Adrenal gland (tissue), 12 donors: ENCODE results near the gene TSKU. TPM values are rescaled to one million over a fixed set of nuclear protein-coding genes. Genes with fewer than 3 reads are reported as not detected.

Experiments used
- DNase-seq, 7 donors: peaks; one replicate each; pipeline ENCODE4 v3.0.0-alpha.2; 2019 to 2020
- H3K27ac ChIP-seq, 5 donors: fragments of 200-600 bp; sonication (generic) in 4 of 5; 1 replicate in 3 of 5; 2 replicates in 2 of 5; pipeline versions ENCODE4 v1.5.1 to v1.8.0; 2016 to 2020; ENCODE audit warnings: mild to moderate bottlenecking in 1 of 5
- H3K27me3 ChIP-seq: fragments of 200-600 bp; 2 replicates; pipeline ENCODE4 v1.8.0; 2021
- H3K36me3 ChIP-seq, 2 donors: fragments of 200-600 bp; replicated peaks in 1 of 2; 1 replicate in 1 of 2; 2 replicates in 1 of 2; pipeline versions ENCODE4 v1.5.1 to v1.8.0; 2018 to 2022
- H3K4me1 ChIP-seq, 2 donors: fragments of 200-600 bp; replicated peaks in 1 of 2; 1 replicate in 1 of 2; 2 replicates in 1 of 2; pipeline versions ENCODE4 v1.5.1 to v1.8.0; 2018 to 2021
- H3K4me3 ChIP-seq, 4 donors: fragments of 200-600 bp; sonication (generic) in 3 of 4; one replicate each; pipeline ENCODE4 v1.5.1; 2016 to 2018
- H3K9me3 ChIP-seq, 3 donors: fragments of 200-600 bp; sonication (generic) in 1 of 3; replicated peaks in 1 of 3; 1 replicate in 2 of 3; 2 replicates in 1 of 3; pipeline versions ENCODE4 v1.5.1 to v1.8.0; 2016 to 2021
- CTCF ChIP-seq, 6 experiments: fragments of 450-650 bp in 4 of 6; fragments of 200-600 bp in 2 of 6; sonication (generic) in 1 of 6; IDR thresholded peaks; 1 replicate in 5 of 6; 2 replicates in 1 of 6; pipeline versions ENCODE4 v1.5.1 to v1.8.0; 2016 to 2021; ENCODE audit warnings: antibody characterized with exemption in 6 of 6, mild to moderate bottlenecking in 2 of 6, moderate library complexity in 1 of 6
- POLR2A ChIP-seq, 2 donors: fragments of 450-650 bp; IDR thresholded peaks; one replicate each; pipeline ENCODE4 v1.6.1; 2017; ENCODE audit warnings: antibody characterized with exemption in 2 of 2, mild to moderate bottlenecking in 2 of 2, moderate library complexity in 1 of 2
- WGBS, 4 donors: extraction: QIAGEN DNeasy Blood & Tissue Kit in 2 of 4; methylation state at CpG; one replicate each; pipeline versions ENCODE4 v1.1.5 to v1.1.7; 2013 to 2017; 5-methylcytosine and 5-hydroxymethylcytosine counted together
- intact Hi-C, 2 donors: fragments of 100-400 bp; cut with DNase I; formaldehyde crosslinking; loops; one replicate each; pipeline versions ENCODE4 v1.14.1 to v1.15.0; 2022 to 2023
- polyA plus RNA-seq, 3 donors: library from polyadenylated mRNA; stranded (reverse); fragments of 200-250 nt in 2 of 3; fragments of 350-450 nt in 1 of 3; fragmentation: Illumina TruSeq in 1 of 3; extraction: RNeasy Lipid Tissue Mini Kit (QIAGEN cat#74804) in 1 of 3; gene quantifications; one replicate each; pipeline ENCODE4 v1.2.3, GENCODE V29; 2013 to 2014
- total RNA-seq, 9 donors: library from RNA; depleted of rRNA in 4 of 9; stranded (reverse); fragments of >200 nt in 4 of 9; fragments of 120-200 nt in 1 of 9; fragmentation: NEBNext Ultra II Directional in 1 of 9; extraction: Animal tissue kit (Norgen Biotek cat#: 25700) in 1 of 9; gene quantifications; one replicate each; pipeline versions ENCODE4 v1.1.0 to v1.2.4, GENCODE V29; 2013 to 2023
- donor health status: healthy with polysubstance abuse.
- donor health status: Bipolar disorder and iron deficiency.
- donor health status: DM: yes; HTN: yes; CAD: no.
- donor health status: DM: no; HTN: no; CAD: no.
- donor health status: DM: no; HTN: no; CAD: no.
- donor health status: DM: yes; HTN: yes; CAD: no.

The TSKU gene
- total and polyA plus RNA-seq, 12 donors: 6.7 to 129 (median 12.7) TPM

DNA sequence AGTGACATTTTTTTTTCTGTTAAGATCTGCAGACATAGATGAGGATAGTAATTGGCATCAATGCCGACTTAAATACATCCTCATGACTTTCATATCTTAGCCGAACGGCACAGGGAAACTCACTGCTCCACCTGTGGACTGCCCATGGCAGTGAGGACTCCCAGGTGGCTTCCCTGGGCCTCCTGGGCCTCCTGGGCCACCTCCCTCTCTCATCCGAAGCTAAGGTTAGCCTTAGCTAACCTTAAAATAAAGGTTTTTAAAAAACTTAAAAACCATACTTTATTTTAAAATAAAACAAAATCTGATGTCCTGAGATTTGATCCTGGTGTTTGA, 38.1 kb upstream of the TSKU start:
- no peaks in the 10 kb centered on the region for H3K27me3 ChIP-seq
- H3K27ac ChIP-seq: no peak overlapping the region
- no peaks in the 10 kb centered on the region for H3K36me3 ChIP-seq
- intact Hi-C loops: no loop called here
- TF ChIP-seq POLR2A (IDR thresholded peaks at IDR 0.05) (no peak), CTCF (IDR thresholded peaks at IDR 0.05) (no peak)
- H3K4me1 ChIP-seq: no peaks in the 10 kb centered on the region
- no peak for DNase-seq
- H3K9me3 ChIP-seq: no peaks in the 10 kb centered on the region
- no peak overlapping the region for H3K4me3 ChIP-seq
- WGBS, 4 donors: 76 to 83% (median 78%) methylated on average over 4 of the region's 4 CpGs

DNA sequence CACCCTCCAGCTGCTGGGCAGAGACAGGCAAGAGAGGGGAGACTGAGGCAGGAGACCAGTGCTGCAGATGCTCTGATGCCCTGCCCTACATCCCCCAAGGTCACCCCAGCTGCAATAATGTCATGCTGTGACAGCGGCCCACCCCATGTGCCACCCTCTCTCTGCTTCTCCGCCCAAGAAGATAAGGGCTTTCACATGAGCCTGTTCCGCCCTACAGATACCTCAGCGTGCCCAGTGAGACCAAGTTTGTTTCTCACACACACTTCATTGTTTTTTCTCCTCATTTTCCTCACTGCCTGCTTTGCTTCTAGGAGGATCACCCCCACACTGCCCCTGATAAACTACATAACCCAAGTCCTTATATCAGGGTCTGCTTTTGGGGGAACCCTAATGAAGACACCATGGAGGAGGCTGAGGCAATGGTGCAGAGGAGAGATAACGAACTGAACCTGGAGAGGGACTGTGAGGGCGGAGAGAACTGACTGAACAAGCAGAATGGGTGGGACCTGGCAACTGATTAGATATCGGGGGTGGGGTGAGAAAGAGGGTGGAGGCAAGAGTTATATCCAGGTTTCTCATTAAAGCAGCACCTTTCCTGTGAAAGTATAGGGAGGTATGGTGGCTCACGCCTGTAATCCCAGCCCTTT, 37.5 kb upstream of the TSKU start:
- intact Hi-C loops: no loop called here
- no peaks in the 10 kb centered on the region for H3K9me3 ChIP-seq
- TF ChIP-seq CTCF (IDR thresholded peaks at IDR 0.05) (no peak), POLR2A (IDR thresholded peaks at IDR 0.05) (no peak)
- H3K27me3 ChIP-seq: no peaks in the 10 kb centered on the region
- H3K4me1 ChIP-seq: no peaks in the 10 kb centered on the region
- no peaks in the 10 kb centered on the region for H3K36me3 ChIP-seq
- H3K27ac ChIP-seq: no peak overlapping the region
- no peak overlapping the region for H3K4me3 ChIP-seq
- 77 to 84% (median 80%) methylated on average over 8 of the region's 8 CpGs for WGBS, 4 donors
- DNase-seq: no peak

- TF ChIP-seq CTCF (IDR thresholded peaks at IDR 0.05) (no peak), POLR2A (IDR thresholded peaks at IDR 0.05) (no peak)
- H3K9me3 ChIP-seq: no peaks in the 10 kb centered on the region
- H3K36me3 ChIP-seq: no peaks in the 10 kb centered on the region
- no peak overlapping the region for H3K4me3 ChIP-seq
- H3K27me3 ChIP-seq: no peaks in the 10 kb centered on the region
- H3K27ac ChIP-seq: no peak overlapping the region
- no peak for DNase-seq
- WGBS, 4 donors: 85 to 89% (median 87%) methylated on average over 8 of the region's 8 CpGs
- H3K4me1 ChIP-seq: peaks cover 3 to 4% of the 10 kb centered on the region in 2 donors
- intact Hi-C loops: no loop called here
Observed at GRCh38 chr11:76747153-76747914, 35.8 kb upstream of the TSKU start.

DNA sequence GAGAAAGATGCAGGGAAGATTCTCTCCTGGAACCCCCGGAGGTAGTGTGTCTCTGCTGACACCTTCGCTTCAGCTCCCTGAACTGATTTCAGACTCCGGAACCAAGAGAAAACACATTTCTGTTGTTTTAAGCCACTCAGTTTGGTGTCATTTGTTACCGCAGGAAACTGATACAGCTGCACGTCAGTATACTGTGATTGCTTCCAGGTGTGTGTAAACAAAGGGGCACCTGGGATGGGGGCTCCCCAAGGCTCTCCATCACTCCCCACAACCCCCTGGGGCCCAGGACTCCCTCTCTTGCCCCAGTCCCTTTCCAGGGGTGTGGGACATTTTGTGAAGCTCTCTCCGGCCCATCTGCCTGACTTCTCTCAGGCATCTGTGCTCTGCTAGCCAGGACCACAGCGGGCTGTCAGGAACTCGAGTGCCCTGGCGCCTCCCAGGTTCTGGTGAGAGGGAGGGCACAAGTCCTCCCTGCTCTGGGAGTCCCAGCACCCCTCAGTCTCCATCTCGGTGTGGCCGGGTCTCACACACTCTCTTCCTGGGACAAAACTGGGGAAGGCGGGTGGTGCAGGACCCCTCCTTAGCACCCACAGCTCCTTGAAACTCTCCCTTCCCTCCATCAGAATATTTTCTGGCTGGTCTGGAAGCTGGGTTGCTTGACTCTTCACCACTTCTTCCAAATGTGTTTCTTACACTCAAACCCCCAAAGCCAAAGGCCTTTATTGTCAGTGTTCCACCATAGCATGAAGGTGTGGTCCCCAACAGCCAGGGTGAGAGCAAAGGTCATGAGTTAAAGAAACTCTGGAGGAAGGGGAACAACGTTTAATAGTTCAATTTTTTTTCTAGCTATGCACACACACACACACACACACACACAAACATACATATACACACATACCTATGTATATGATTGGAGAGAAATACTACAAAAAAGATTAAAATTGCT, 35.0 kb upstream of the TSKU start:
- Histone ChIP-seq H3K4me1 (peaks cover 9 to 12% of the 10 kb centered on the region in 2 donors), H3K36me3 (no peaks in the 10 kb centered on the region), H3K27ac (no peak overlapping the region), H3K27me3 (no peaks in the 10 kb centered on the region), H3K9me3 (no peaks in the 10 kb centered on the region), H3K4me3 (no peak overlapping the region)
- intact Hi-C loops: no loop called here
- 84 to 89% (median 87%) methylated on average over 12 to 13 of the region's 13 CpGs for WGBS, 4 donors
- TF ChIP-seq CTCF (IDR thresholded peaks at IDR 0.05) (no peak), POLR2A (IDR thresholded peaks at IDR 0.05) (no peak)
- DNase-seq: no peak
